ENCODE measurements around the gene NEK11. TPM values are rescaled to one million over a fixed set of nuclear protein-coding genes. Genes with fewer than 3 reads are reported as not detected.

The NEK11 gene
- total and polyA plus RNA-seq, 8 donors, result 0.45 to 24.2 (median 2.3) TPM; not detected in 1

DNA sequence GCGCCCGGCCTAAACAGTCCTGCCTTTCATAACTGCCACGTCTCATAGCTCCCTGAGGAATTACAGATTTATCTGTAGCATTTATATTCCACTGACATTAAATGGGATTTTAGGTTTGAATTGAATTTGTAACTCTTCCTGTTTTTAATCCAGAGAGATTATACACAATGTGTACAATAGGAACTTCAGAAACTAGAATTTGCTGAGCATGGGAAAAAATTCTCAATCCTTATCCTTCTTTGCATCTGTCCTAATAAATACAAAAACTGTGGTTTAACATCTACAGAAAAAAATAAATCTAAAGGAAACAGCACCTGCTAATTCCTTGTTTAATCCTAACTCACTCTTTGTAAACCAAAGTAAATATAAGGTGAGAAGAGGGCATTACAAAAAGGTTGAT lies 2.2 kb downstream of the NEK11 start:
- no peaks in the 10 kb centered on the region for H3K9me3 ChIP-seq
- TF ChIP-seq POLR2A (IDR thresholded peaks at IDR 0.05) (no peak), EP300 (IDR thresholded peaks at IDR 0.05) (no peak), POLR2AphosphoS5 (IDR thresholded peaks at IDR 0.05) (no peak)
- TF ChIP-seq, protein P1, sequence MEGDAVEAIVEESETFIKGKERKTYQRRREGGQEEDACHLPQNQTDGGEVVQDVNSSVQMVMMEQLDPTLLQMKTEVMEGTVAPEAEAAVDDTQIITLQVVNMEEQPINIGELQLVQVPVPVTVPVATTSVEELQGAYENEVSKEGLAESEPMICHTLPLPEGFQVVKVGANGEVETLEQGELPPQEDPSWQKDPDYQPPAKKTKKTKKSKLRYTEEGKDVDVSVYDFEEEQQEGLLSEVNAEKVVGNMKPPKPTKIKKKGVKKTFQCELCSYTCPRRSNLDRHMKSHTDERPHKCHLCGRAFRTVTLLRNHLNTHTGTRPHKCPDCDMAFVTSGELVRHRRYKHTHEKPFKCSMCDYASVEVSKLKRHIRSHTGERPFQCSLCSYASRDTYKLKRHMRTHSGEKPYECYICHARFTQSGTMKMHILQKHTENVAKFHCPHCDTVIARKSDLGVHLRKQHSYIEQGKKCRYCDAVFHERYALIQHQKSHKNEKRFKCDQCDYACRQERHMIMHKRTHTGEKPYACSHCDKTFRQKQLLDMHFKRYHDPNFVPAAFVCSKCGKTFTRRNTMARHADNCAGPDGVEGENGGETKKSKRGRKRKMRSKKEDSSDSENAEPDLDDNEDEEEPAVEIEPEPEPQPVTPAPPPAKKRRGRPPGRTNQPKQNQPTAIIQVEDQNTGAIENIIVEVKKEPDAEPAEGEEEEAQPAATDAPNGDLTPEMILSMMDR (IDR thresholded peaks at IDR 0.05), result no peak
- no peak for DNase-seq
- H3K36me3 ChIP-seq, result peaks cover 0 to 9% (median 8%) of the 10 kb centered on the region in 4 donors
- H3K4me3 ChIP-seq, result no peak overlapping the region
- peaks cover 9 to 33% (median 21%) of the 10 kb centered on the region in 4 donors for H3K4me1 ChIP-seq
- H3K27ac ChIP-seq, result no peak overlapping the region
- intact Hi-C loops (cut with DNase I; ENCODE audit: low total_unique reads), result no loop called here
- no peaks in the 10 kb centered on the region for H3K27me3 ChIP-seq
- WGBS, 5 donors, result 88 to 96% (median 95%) methylated on average over 3 of the region's 3 CpGs

- Histone ChIP-seq H3K4me1 (peaks cover 0 to 9% (median 4%) of the 10 kb centered on the region in 4 donors), H3K36me3 (peaks cover 0 to 4% (median 2%) of the 10 kb centered on the region in 4 donors), H3K9me3 (no peaks in the 10 kb centered on the region), H3K27me3 (no peaks in the 10 kb centered on the region), H3K4me3 (no peak overlapping the region), H3K27ac (no peak overlapping the region)
- no peak for TF ChIP-seq POLR2AphosphoS5 (IDR thresholded peaks at IDR 0.05)
- TF ChIP-seq POLR2A (IDR thresholded peaks at IDR 0.05), result no peak
- TF ChIP-seq, protein P1 (IDR thresholded peaks at IDR 0.05), result no peak
- TF ChIP-seq EP300 (IDR thresholded peaks at IDR 0.05), result no peak
- DNase-seq, result no peak
- intact Hi-C loops (cut with DNase I; ENCODE audit: low total_unique reads), result no loop called here
- WGBS, 5 donors, result 62 to 92% (median 81%) methylated on average over 3 of the region's 3 CpGs
Observed at GRCh38 chr3:131031660-131032059, 5.0 kb downstream of the NEK11 start.

DNA sequence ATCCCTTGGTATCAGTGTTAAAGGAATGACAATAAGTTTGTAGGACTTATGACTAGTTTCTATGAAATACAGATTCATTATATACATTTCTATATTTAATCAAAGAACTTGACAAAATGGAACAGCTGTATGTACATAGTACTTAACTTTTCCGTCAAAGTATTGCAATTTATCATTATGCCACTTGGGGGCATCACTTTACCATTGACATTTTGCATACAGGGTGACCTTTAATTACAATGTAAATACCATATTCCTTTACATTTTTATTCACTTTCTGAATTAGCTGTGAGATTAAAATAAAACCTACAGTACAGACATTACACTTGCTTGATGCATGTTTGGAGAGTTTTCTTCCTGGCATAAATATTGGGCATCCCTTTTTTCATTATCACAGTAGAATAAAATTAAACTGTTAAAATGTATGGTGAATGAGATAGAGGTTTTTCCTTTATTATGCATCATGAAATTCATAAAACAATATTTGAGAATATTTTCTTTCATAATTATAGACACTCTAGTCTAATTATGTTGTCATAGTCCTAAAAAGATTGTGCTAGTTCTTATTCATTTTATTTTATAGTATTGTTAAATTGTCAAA lies 6.9 kb downstream of the NEK11 start:
- no peak for TF ChIP-seq POLR2AphosphoS5 (IDR thresholded peaks at IDR 0.05)
- TF ChIP-seq, protein P1 (IDR thresholded peaks at IDR 0.05), result peak in 4 of 7 experiments; percentile 8 to 54 (median 42)
- peaks cover 0 to 4% (median 2%) of the 10 kb centered on the region in 4 donors for H3K36me3 ChIP-seq
- WGBS, 5 donors, result 4 to 11% (median 8%) methylated on average over 1 of the region's 1 CpG
- no peak overlapping the region for H3K27ac ChIP-seq
- no peak overlapping the region for H3K4me3 ChIP-seq
- intact Hi-C loops (cut with DNase I; ENCODE audit: low total_unique reads), result no loop called here
- H3K4me1 ChIP-seq, result no peaks in the 10 kb centered on the region
- peak in 1 of 2 donors; percentile 75 for DNase-seq
- H3K27me3 ChIP-seq, result no peaks in the 10 kb centered on the region
- no peaks in the 10 kb centered on the region for H3K9me3 ChIP-seq

- WGBS, 5 donors, result 19 to 62% (median 46%) methylated on average over 1 of the region's 1 CpG
- intact Hi-C loops (cut with DNase I; ENCODE audit: low total_unique reads), result no loop called here
- H3K36me3 ChIP-seq, result no peaks in the 10 kb centered on the region
Observed at GRCh38 chr3:131036200-131036816, 9.6 kb downstream of the NEK11 start.

More at GRCh38 chr3:131036200-131036816, 9.6 kb downstream of the NEK11 start:
- Histone ChIP-seq H3K4me3 (no peak overlapping the region), H3K27me3 (no peaks in the 10 kb centered on the region), H3K4me1 (no peaks in the 10 kb centered on the region), H3K27ac (no peak overlapping the region), H3K9me3 (no peaks in the 10 kb centered on the region)
- TF ChIP-seq, protein P1 (IDR thresholded peaks at IDR 0.05), result no peak
- TF ChIP-seq POLR2AphosphoS5 (IDR thresholded peaks at IDR 0.05), result no peak
- TF ChIP-seq POLR2A (IDR thresholded peaks at IDR 0.05), result no peak
- TF ChIP-seq EP300 (IDR thresholded peaks at IDR 0.05), result no peak
- DNase-seq, result no peak
